HCT116 (cell line): Measurements from ENCODE around the gene CDHR3.

Source experiments
- CEBPB ChIP-seq: IDR thresholded peaks from 2 replicates; pipeline ENCODE4 v1.6.1; 2012; ENCODE audit warnings: low read depth
- ELF1 ChIP-seq: IDR thresholded peaks from 2 replicates; pipeline ENCODE4 v1.6.1; 2012; ENCODE audit warnings: low read depth, borderline replicate concordance
- EZH2 ChIP-seq: fragments of 200-600 bp; sonication (generic); IDR thresholded peaks from 2 replicates; pipeline ENCODE4 v1.6.1; 2017; ENCODE audit warnings: antibody characterized with exemption, mixed run types
- EZH2phosphoT487 ChIP-seq: fragments of 200-600 bp; IDR thresholded peaks from 2 replicates; pipeline ENCODE4 v1.6.1; 2018; ENCODE audit warnings: antibody characterized with exemption, borderline replicate concordance
- JUND ChIP-seq: IDR thresholded peaks from 2 replicates; pipeline ENCODE4 v1.6.1; 2012
- POLR2A ChIP-seq: IDR thresholded peaks from 2 replicates; pipeline ENCODE4 v1.7.0; 2011; ENCODE audit warnings: borderline replicate concordance; ENCODE audit not compliant: insufficient read depth, insufficient read length; ENCODE audit errors: extremely low read depth
- SIN3A ChIP-seq: IDR thresholded peaks from 2 replicates; pipeline ENCODE4 v1.6.1; 2012; ENCODE audit warnings: low read depth
- SRF ChIP-seq: IDR thresholded peaks from 2 replicates; pipeline ENCODE4 v1.6.1; 2012; ENCODE audit warnings: low read depth
- TCF7L2 ChIP-seq: IDR thresholded peaks from 2 replicates; pipeline ENCODE4 v1.7.0; 2011; ENCODE audit warnings: borderline replicate concordance, inconsistent platforms; ENCODE audit not compliant: insufficient read depth, insufficient read length; ENCODE audit errors: extremely low read depth
- TF ChIP-seq, protein P1 (sequence below), 3 experiments: fragments of 200-600 bp in 1 of 3; sonication (generic) in 1 of 3; IDR thresholded peaks in 2 of 3; conservative IDR thresholded peaks in 1 of 3; 2 replicates each; pipeline ENCODE4 v1.5.1; 2012 to 2017; ENCODE audit warnings: low read depth in 2 of 3, low read length in 2 of 3, antibody characterized with exemption in 1 of 3, borderline replicate concordance in 1 of 3, control low read depth in 1 of 3, mild to moderate bottlenecking in 1 of 3, mixed read lengths in 1 of 3, mixed run types in 1 of 3, moderate library complexity in 1 of 3; ENCODE audit not compliant: insufficient read depth in 1 of 3
- TF ChIP-seq, protein P2 (sequence below): IDR thresholded peaks from 2 replicates; pipeline ENCODE4 v1.6.1; 2012
- TF ChIP-seq, protein P3 (sequence below): IDR thresholded peaks from 2 replicates; pipeline ENCODE4 v1.6.1; 2012; ENCODE audit warnings: low read depth
- TF ChIP-seq, protein P4 (sequence below): IDR thresholded peaks from 2 replicates; pipeline ENCODE4 v1.6.1; 2012

- TF ChIP-seq, protein P1, sequence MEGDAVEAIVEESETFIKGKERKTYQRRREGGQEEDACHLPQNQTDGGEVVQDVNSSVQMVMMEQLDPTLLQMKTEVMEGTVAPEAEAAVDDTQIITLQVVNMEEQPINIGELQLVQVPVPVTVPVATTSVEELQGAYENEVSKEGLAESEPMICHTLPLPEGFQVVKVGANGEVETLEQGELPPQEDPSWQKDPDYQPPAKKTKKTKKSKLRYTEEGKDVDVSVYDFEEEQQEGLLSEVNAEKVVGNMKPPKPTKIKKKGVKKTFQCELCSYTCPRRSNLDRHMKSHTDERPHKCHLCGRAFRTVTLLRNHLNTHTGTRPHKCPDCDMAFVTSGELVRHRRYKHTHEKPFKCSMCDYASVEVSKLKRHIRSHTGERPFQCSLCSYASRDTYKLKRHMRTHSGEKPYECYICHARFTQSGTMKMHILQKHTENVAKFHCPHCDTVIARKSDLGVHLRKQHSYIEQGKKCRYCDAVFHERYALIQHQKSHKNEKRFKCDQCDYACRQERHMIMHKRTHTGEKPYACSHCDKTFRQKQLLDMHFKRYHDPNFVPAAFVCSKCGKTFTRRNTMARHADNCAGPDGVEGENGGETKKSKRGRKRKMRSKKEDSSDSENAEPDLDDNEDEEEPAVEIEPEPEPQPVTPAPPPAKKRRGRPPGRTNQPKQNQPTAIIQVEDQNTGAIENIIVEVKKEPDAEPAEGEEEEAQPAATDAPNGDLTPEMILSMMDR (IDR thresholded peaks at IDR 0.05 in 2 of 3, conservative IDR thresholded peaks at IDR 0.05 in 1 of 3; ENCODE audit: borderline replicate concordance in 1 of 3, insufficient read depth in 1 of 3, low read depth in 2 of 3, low read length in 2 of 3) = no peak
- TF ChIP-seq CEBPB = no peak
- TF ChIP-seq EZH2phosphoT487 = no peak
- TF ChIP-seq POLR2A = no peak
- TF ChIP-seq SIN3A = no peak
- TF ChIP-seq, protein P2, sequence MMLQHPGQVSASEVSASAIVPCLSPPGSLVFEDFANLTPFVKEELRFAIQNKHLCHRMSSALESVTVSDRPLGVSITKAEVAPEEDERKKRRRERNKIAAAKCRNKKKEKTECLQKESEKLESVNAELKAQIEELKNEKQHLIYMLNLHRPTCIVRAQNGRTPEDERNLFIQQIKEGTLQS = no peak
- TF ChIP-seq, protein P3, sequence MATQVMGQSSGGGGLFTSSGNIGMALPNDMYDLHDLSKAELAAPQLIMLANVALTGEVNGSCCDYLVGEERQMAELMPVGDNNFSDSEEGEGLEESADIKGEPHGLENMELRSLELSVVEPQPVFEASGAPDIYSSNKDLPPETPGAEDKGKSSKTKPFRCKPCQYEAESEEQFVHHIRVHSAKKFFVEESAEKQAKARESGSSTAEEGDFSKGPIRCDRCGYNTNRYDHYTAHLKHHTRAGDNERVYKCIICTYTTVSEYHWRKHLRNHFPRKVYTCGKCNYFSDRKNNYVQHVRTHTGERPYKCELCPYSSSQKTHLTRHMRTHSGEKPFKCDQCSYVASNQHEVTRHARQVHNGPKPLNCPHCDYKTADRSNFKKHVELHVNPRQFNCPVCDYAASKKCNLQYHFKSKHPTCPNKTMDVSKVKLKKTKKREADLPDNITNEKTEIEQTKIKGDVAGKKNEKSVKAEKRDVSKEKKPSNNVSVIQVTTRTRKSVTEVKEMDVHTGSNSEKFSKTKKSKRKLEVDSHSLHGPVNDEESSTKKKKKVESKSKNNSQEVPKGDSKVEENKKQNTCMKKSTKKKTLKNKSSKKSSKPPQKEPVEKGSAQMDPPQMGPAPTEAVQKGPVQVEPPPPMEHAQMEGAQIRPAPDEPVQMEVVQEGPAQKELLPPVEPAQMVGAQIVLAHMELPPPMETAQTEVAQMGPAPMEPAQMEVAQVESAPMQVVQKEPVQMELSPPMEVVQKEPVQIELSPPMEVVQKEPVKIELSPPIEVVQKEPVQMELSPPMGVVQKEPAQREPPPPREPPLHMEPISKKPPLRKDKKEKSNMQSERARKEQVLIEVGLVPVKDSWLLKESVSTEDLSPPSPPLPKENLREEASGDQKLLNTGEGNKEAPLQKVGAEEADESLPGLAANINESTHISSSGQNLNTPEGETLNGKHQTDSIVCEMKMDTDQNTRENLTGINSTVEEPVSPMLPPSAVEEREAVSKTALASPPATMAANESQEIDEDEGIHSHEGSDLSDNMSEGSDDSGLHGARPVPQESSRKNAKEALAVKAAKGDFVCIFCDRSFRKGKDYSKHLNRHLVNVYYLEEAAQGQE = no peak
- TF ChIP-seq JUND = no peak
- no peak for TF ChIP-seq EZH2
- TF ChIP-seq SRF = no peak
- TF ChIP-seq ELF1 = no peak
- TF ChIP-seq, protein P4, sequence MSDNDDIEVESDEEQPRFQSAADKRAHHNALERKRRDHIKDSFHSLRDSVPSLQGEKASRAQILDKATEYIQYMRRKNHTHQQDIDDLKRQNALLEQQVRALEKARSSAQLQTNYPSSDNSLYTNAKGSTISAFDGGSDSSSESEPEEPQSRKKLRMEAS = no peak
- TF ChIP-seq TCF7L2 = no peak
Observed at GRCh38 chr7:105985229-105985628, 22.2 kb downstream of the CDHR3 start.
